ENCODE results near the gene DNAL1. TPM values are rescaled to one million over a fixed set of nuclear protein-coding genes. Genes with fewer than 3 reads are reported as not detected.
"Not testable (repeated sequence)": the region's sequence is repeated elsewhere in the genome, so short reads cannot be mapped to it uniquely, and the experiment has no call there.

Gene DNAL1
- total RNA-seq, 2 donors from 2014 or later: 14.0 to 16.4 TPM

- ATAC-seq: peak; percentile 64 to 90
- intact Hi-C loops (cut with DNase I): loop anchor here in 1 of 2 donors (5.0 kb wide), 1 partner anchor 127 kb away; no protein-coding TSS in a partner anchor
- peak; percentile 53 for DNase-seq
These were observed 10.6 kb upstream of the DNAL1 start for GRCh38 chr14:73634011-73634833.

GRCh38 chr14:73636355-73636754 lies 8.4 kb upstream of the DNAL1 start:
- intact Hi-C loops (cut with DNase I); DNase-seq; ATAC-seq: not testable (repeated sequence)

- no peak for ATAC-seq
These were observed 7.0 kb upstream of the DNAL1 start for GRCh38 chr14:73637830-73638229.

GRCh38 chr14:73640796-73641365 lies 3.9 kb upstream of the DNAL1 start:
- DNase-seq (no peak), ATAC-seq (no peak)
- intact Hi-C loops (cut with DNase I): no loop called here

More at GRCh38 chr14:73637830-73638229, 7.0 kb upstream of the DNAL1 start:
- intact Hi-C loops (cut with DNase I): no loop called here
- no peak for DNase-seq

- ATAC-seq (no peak), DNase-seq (no peak)
- intact Hi-C loops (cut with DNase I): no loop called here
These were observed 443 bp downstream of the DNAL1 start for GRCh38 chr14:73645248-73645610.

- DNase-seq (no peak), ATAC-seq (no peak)
- intact Hi-C loops (cut with DNase I): no loop called here
These were observed 6.2 kb downstream of the DNAL1 start for GRCh38 chr14:73651005-73651404.

- intact Hi-C loops (cut with DNase I): no loop called here
- ATAC-seq: no peak
- DNase-seq: no peak
These were observed 11.1 kb downstream of the DNAL1 start for GRCh38 chr14:73655851-73656250.

- ATAC-seq; DNase-seq; intact Hi-C loops (cut with DNase I): not testable (repeated sequence)
These were observed 14.4 kb downstream of the DNAL1 start for GRCh38 chr14:73659202-73659601.

- intact Hi-C loops (cut with DNase I): no loop called here
- ATAC-seq (no peak), DNase-seq (no peak)
These were observed 15.7 kb downstream of the DNAL1 start for GRCh38 chr14:73660511-73660910.

GRCh38 chr14:73661872-73662271 lies 17.1 kb downstream of the DNAL1 start:
- ATAC-seq: no peak
- intact Hi-C loops (cut with DNase I): no loop called here
- no peak for DNase-seq

GRCh38 chr14:73662487-73662943 lies 17.7 kb downstream of the DNAL1 start:
- ATAC-seq (peak in 1 of 2 donors; percentile 94), DNase-seq (no peak)
- intact Hi-C loops (cut with DNase I): no loop called here

- intact Hi-C loops (cut with DNase I): no loop called here
- ATAC-seq: no peak
- DNase-seq: no peak
These were observed 18.9 kb downstream of the DNAL1 start for GRCh38 chr14:73663548-73664212.

- ATAC-seq (no peak), DNase-seq (no peak)
- intact Hi-C loops (cut with DNase I): no loop called here
These were observed 20.3 kb downstream of the DNAL1 start for GRCh38 chr14:73665130-73665529.

GRCh38 chr14:73666583-73666982 lies 21.8 kb downstream of the DNAL1 start:
- DNase-seq (no peak), ATAC-seq (no peak)
- intact Hi-C loops (cut with DNase I): no loop called here

- DNase-seq (no peak), ATAC-seq (no peak)
- intact Hi-C loops (cut with DNase I): no loop called here
These were observed 23.1 kb downstream of the DNAL1 start for GRCh38 chr14:73667854-73668253.

GRCh38 chr14:73674986-73675385 lies 30.2 kb downstream of the DNAL1 start:
- ATAC-seq (no peak), DNase-seq (no peak)
- intact Hi-C loops (cut with DNase I): no loop called here

- no peak for ATAC-seq
- DNase-seq: no peak
- intact Hi-C loops (cut with DNase I): no loop called here
These were observed 33.9 kb downstream of the DNAL1 start for GRCh38 chr14:73678698-73679097.

GRCh38 chr14:73680821-73681220 lies 36.0 kb downstream of the DNAL1 start:
- DNase-seq (no peak), ATAC-seq (no peak)
- intact Hi-C loops (cut with DNase I): no loop called here

GRCh38 chr14:73684627-73685026 lies 39.8 kb downstream of the DNAL1 start:
- DNase-seq (no peak), ATAC-seq (no peak)
- intact Hi-C loops (cut with DNase I): no loop called here

- DNase-seq (no peak), ATAC-seq (no peak)
- intact Hi-C loops (cut with DNase I): no loop called here
These were observed 40.5 kb downstream of the DNAL1 start for GRCh38 chr14:73685328-73685727.

All from left cardiac atrium (tissue), 4 donors.